K562 (cell line): ENCODE measurements around the gene HDAC3. TPM values are rescaled to one million over a fixed set of nuclear protein-coding genes. Genes with fewer than 3 reads are reported as not detected.

Experiments
- FOSL1 ChIP-seq: fragments of 200-800 bp; sonication (Bioruptor generic); conservative IDR thresholded peaks from 2 replicates; pipeline ENCODE4 v1.6.1; 2016; ENCODE audit warnings: missing genetic modification characterization, missing compliant biosample characterization
- KDM4B ChIP-seq, 2 experiments: fragments of 450-650 bp in 1 of 2; sonication (generic) in 1 of 2; IDR thresholded peaks; 2 replicates each; pipeline ENCODE4 v1.6.1; 2016 to 2017; ENCODE audit warnings: borderline replicate concordance in 2 of 2, antibody characterized with exemption in 1 of 2, low read depth in 1 of 2, mild to moderate bottlenecking in 1 of 2
- KLF13 ChIP-seq: fragments of 450-650 bp; IDR thresholded peaks from 2 replicates; pipeline ENCODE4 v1.6.1; 2016; ENCODE audit warnings: missing genetic modification characterization, low read depth, mild to moderate bottlenecking, missing compliant biosample characterization, moderate library complexity, borderline replicate concordance
- MTA2 ChIP-seq: fragments of 450-650 bp; IDR thresholded peaks from 2 replicates; pipeline ENCODE4 v1.6.1; 2016; ENCODE audit warnings: low read depth
- RUNX1 ChIP-seq: sonication (generic); IDR thresholded peaks from 2 replicates; pipeline ENCODE4 v1.6.1; 2016; ENCODE audit warnings: antibody characterized with exemption, low read depth
- STAT5B ChIP-seq: fragments of 250-450 bp; sonication (Bioruptor Pico); IDR thresholded peaks from 2 replicates; pipeline ENCODE4 v1.8.0; 2021; ENCODE audit warnings: mild to moderate bottlenecking, inconsistent platforms
- ZBTB17 ChIP-seq: fragments of 450-650 bp; formaldehyde crosslinking; IDR thresholded peaks from 2 replicates; pipeline ENCODE4 v1.4.0; 2020; ENCODE audit warnings: mild to moderate bottlenecking
- ZSCAN32 ChIP-seq: fragments of 450-650 bp; formaldehyde crosslinking; IDR thresholded peaks from 2 replicates; pipeline ENCODE4 v1.4.0; 2020; ENCODE audit warnings: mild to moderate bottlenecking, moderate library complexity
- polyA plus RNA-seq, 8 experiments: library from polyadenylated mRNA; depleted of rRNA in 4 of 8; stranded (reverse) in 5 of 8; unstranded in 3 of 8; fragments of >200 nt; fragmentation: Nextera tagmentation in 2 of 8; fragmentation: Illumina TruSeq in 1 of 8; extraction: Ambion mirVana in 2 of 8; extraction: Trizol in 1 of 8; gene quantifications; 2 replicates each; pipeline versions ENCODE4 v1.2.1 to v1.2.3, GENCODE V29; 2011 to 2014; ENCODE audit warnings: inconsistent platforms in 1 of 8, missing spikeins in 1 of 8
- total RNA-seq, 7 experiments: library from RNA; depleted of rRNA in 6 of 7; stranded (reverse); fragments of >200 nt in 6 of 7; fragmentation: Illumina TruSeq in 2 of 7; extraction: Trizol in 2 of 7; gene quantifications; 2 replicates each; pipeline versions ENCODE4 v1.2.1 to v1.2.3, GENCODE V29; 2011 to 2021; ENCODE audit warnings: low replicate concordance in 1 of 7
- TF ChIP-seq, protein P1 (sequence below): fragments of 450-650 bp; formaldehyde crosslinking; IDR thresholded peaks from 2 replicates; pipeline ENCODE4 v1.4.0; 2020; ENCODE audit warnings: mild to moderate bottlenecking, moderate library complexity
- TF ChIP-seq, protein P2 (sequence below), 2 experiments: fragments of 450-650 bp; IDR thresholded peaks; 2 replicates each; pipeline ENCODE4 v1.6.1; 2016
- TF ChIP-seq, protein P3 (sequence below): IDR thresholded peaks from 2 replicates; pipeline ENCODE4 v1.6.1; 2011; ENCODE audit not compliant: insufficient read length; ENCODE audit errors: extremely low read depth
- TF ChIP-seq, protein P4 (sequence below): fragments of 250-450 bp; sonication (Bioruptor Pico); IDR thresholded peaks from 2 replicates; pipeline ENCODE4 v1.4.0; 2020; ENCODE audit warnings: mild to moderate bottlenecking, moderate library complexity, borderline replicate concordance
- TF ChIP-seq, protein P5 (sequence below): fragments of 200-800 bp; sonication (Bioruptor generic); IDR thresholded peaks from 2 replicates; pipeline ENCODE4 v1.6.1; 2017; ENCODE audit warnings: missing genetic modification characterization, missing compliant biosample characterization
- TF ChIP-seq, protein P6 (sequence below): sonication (generic); formaldehyde crosslinking; IDR thresholded peaks from 2 replicates; pipeline ENCODE4 v1.8.0; 2022; ENCODE audit warnings: missing genetic modification reagents, mild to moderate bottlenecking, moderate library complexity, borderline replicate concordance

Gene HDAC3
- total and polyA plus RNA-seq, 9 of the 15 experiments (the other 6 are each of a cell fraction or from before 2014, with no cell fraction given): 89.7 to 191 (median 119) TPM

DNA sequence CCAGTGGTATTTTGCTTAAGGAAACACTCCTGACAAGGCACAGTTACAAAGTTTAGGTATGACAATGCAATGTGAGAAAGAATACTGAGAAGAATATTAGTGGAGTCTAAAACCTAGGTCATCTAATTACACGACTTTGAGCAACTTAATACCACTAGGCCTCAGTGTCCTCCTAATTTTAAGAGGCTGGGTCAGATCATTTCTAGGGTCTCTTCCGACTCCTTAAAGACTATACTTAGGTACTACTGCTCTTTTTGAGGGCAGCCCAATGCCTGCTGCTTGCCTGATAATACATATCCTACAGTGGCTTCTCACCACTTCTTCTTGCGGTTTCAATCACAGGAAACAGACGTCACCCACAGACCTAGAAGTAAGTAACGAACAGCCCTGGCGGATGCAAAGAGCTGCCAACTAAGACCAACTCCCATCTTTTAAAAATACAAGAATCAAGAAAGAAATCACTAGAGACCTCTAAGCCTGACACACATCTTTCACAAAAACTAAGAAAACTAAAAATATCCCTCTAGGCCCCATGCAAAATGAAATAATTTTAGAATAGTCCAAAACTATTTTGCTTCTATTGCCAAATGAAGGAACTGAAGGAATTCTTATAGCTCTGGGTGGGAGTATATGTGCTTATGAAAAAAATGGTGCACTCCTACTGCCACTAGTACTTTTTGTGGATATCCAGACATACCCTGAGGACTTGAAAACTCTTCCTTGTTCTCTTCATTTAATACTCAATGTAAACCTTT lies 30.9 kb downstream of the HDAC3 start (continued):
- TF ChIP-seq, protein P1, sequence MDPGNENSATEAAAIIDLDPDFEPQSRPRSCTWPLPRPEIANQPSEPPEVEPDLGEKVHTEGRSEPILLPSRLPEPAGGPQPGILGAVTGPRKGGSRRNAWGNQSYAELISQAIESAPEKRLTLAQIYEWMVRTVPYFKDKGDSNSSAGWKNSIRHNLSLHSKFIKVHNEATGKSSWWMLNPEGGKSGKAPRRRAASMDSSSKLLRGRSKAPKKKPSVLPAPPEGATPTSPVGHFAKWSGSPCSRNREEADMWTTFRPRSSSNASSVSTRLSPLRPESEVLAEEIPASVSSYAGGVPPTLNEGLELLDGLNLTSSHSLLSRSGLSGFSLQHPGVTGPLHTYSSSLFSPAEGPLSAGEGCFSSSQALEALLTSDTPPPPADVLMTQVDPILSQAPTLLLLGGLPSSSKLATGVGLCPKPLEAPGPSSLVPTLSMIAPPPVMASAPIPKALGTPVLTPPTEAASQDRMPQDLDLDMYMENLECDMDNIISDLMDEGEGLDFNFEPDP (CRISPR knock-in tag): no peak
- TF ChIP-seq, protein P2, sequence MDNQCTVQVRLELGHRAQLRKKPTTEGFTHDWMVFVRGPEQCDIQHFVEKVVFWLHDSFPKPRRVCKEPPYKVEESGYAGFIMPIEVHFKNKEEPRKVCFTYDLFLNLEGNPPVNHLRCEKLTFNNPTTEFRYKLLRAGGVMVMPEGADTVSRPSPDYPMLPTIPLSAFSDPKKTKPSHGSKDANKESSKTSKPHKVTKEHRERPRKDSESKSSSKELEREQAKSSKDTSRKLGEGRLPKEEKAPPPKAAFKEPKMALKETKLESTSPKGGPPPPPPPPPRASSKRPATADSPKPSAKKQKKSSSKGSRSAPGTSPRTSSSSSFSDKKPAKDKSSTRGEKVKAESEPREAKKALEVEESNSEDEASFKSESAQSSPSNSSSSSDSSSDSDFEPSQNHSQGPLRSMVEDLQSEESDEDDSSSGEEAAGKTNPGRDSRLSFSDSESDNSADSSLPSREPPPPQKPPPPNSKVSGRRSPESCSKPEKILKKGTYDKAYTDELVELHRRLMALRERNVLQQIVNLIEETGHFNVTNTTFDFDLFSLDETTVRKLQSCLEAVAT (IDR thresholded peaks at IDR 0.05): peak in 1 of 2 experiments; percentile 96; a peak in 2 of 4 replicates
- TF ChIP-seq, protein P3, sequence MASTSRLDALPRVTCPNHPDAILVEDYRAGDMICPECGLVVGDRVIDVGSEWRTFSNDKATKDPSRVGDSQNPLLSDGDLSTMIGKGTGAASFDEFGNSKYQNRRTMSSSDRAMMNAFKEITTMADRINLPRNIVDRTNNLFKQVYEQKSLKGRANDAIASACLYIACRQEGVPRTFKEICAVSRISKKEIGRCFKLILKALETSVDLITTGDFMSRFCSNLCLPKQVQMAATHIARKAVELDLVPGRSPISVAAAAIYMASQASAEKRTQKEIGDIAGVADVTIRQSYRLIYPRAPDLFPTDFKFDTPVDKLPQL: no peak
- TF ChIP-seq STAT5B (CRISPR knock-in tag) (no peak), KLF13 (tag) (no peak), FOSL1 (tag) (peak; percentile 38; the same call in 1 of the 2 replicates), KDM4B (IDR thresholded peaks at IDR 0.05; ENCODE audit: borderline replicate concordance in 2 of 2, low read depth in 1 of 2) (no peak), ZBTB17 (peak; percentile 39; the same call in 1 of the 2 replicates), MTA2 (peak; percentile 80), RUNX1 (peak; percentile 94; the same call in 1 of the 2 replicates), ZSCAN32 (CRISPR knock-in tag) (peak; percentile 69)
- TF ChIP-seq, protein P4, sequence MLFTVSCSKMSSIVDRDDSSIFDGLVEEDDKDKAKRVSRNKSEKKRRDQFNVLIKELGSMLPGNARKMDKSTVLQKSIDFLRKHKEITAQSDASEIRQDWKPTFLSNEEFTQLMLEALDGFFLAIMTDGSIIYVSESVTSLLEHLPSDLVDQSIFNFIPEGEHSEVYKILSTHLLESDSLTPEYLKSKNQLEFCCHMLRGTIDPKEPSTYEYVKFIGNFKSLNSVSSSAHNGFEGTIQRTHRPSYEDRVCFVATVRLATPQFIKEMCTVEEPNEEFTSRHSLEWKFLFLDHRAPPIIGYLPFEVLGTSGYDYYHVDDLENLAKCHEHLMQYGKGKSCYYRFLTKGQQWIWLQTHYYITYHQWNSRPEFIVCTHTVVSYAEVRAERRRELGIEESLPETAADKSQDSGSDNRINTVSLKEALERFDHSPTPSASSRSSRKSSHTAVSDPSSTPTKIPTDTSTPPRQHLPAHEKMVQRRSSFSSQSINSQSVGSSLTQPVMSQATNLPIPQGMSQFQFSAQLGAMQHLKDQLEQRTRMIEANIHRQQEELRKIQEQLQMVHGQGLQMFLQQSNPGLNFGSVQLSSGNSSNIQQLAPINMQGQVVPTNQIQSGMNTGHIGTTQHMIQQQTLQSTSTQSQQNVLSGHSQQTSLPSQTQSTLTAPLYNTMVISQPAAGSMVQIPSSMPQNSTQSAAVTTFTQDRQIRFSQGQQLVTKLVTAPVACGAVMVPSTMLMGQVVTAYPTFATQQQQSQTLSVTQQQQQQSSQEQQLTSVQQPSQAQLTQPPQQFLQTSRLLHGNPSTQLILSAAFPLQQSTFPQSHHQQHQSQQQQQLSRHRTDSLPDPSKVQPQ: no peak
- TF ChIP-seq, protein P5, sequence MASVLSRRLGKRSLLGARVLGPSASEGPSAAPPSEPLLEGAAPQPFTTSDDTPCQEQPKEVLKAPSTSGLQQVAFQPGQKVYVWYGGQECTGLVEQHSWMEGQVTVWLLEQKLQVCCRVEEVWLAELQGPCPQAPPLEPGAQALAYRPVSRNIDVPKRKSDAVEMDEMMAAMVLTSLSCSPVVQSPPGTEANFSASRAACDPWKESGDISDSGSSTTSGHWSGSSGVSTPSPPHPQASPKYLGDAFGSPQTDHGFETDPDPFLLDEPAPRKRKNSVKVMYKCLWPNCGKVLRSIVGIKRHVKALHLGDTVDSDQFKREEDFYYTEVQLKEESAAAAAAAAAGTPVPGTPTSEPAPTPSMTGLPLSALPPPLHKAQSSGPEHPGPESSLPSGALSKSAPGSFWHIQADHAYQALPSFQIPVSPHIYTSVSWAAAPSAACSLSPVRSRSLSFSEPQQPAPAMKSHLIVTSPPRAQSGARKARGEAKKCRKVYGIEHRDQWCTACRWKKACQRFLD (CRISPR knock-in tag): peak; percentile 90; the same call in 1 of the 2 replicates
- TF ChIP-seq, protein P6, sequence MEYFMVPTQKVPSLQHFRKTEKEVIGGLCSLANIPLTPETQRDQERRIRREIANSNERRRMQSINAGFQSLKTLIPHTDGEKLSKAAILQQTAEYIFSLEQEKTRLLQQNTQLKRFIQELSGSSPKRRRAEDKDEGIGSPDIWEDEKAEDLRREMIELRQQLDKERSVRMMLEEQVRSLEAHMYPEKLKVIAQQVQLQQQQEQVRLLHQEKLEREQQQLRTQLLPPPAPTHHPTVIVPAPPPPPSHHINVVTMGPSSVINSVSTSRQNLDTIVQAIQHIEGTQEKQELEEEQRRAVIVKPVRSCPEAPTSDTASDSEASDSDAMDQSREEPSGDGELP (CRISPR knock-in tag): no peak
- TF ChIP-seq, all 486 proteins: peak for 139
